ENCODE results near the gene FAM20B.
"Not testable (repeated sequence)": the region's sequence is repeated elsewhere in the genome, so short reads cannot be mapped to it uniquely, and the experiment has no call there.

Gene FAM20B

GRCh38 chr1:179025125-179025974 is at the start of gene FAM20B:
FAM20B (plus strand) TSS chr1:179025894; CDS start chr1:179043848, 17,954 bp downstream.
- DNase-seq (ENCODE audit: low read depth), result peak; percentile 88

GRCh38 chr1:178976541-178976940 is 49.2 kb upstream of the FAM20B start:
- no peak for DNase-seq (ENCODE audit: low read depth)

- no peak for DNase-seq (ENCODE audit: low read depth)
Observed at GRCh38 chr1:178986204-178986603, 39.5 kb upstream of the FAM20B start.

- not testable (repeated sequence) for DNase-seq (ENCODE audit: low read depth)
Observed at GRCh38 chr1:178988198-178988597, 37.5 kb upstream of the FAM20B start.

- no peak for DNase-seq (ENCODE audit: low read depth)
Observed at GRCh38 chr1:178993559-178993958, 32.1 kb upstream of the FAM20B start.

- DNase-seq (ENCODE audit: low read depth), result no peak
Observed at GRCh38 chr1:178997428-178997827, 28.3 kb upstream of the FAM20B start.

GRCh38 chr1:178998295-178998694 is 27.4 kb upstream of the FAM20B start:
- no peak for DNase-seq (ENCODE audit: low read depth)

GRCh38 chr1:178999061-178999460 is 26.6 kb upstream of the FAM20B start:
- no peak for DNase-seq (ENCODE audit: low read depth)

GRCh38 chr1:179001451-179001850 is 24.2 kb upstream of the FAM20B start:
- DNase-seq (ENCODE audit: low read depth), result no peak

- not testable (repeated sequence) for DNase-seq (ENCODE audit: low read depth)
Observed at GRCh38 chr1:179002064-179002463, 23.6 kb upstream of the FAM20B start.

GRCh38 chr1:179002552-179003345 is 22.9 kb upstream of the FAM20B start:
- DNase-seq (ENCODE audit: low read depth), result peak; percentile 42

GRCh38 chr1:179003512-179004066 is 22.1 kb upstream of the FAM20B start:
- no peak for DNase-seq (ENCODE audit: low read depth)

GRCh38 chr1:179007233-179007632 is 18.5 kb upstream of the FAM20B start:
- DNase-seq (ENCODE audit: low read depth), result no peak

- no peak for DNase-seq (ENCODE audit: low read depth)
Observed at GRCh38 chr1:179010671-179011070, 15.0 kb upstream of the FAM20B start.

- DNase-seq (ENCODE audit: low read depth), result no peak
Observed at GRCh38 chr1:179012038-179012437, 13.7 kb upstream of the FAM20B start.

GRCh38 chr1:179014123-179014522 is 11.6 kb upstream of the FAM20B start:
- no peak for DNase-seq (ENCODE audit: low read depth)

GRCh38 chr1:179015396-179015795 is 10.3 kb upstream of the FAM20B start:
- no peak for DNase-seq (ENCODE audit: low read depth)

GRCh38 chr1:179016706-179017382 is 8.8 kb upstream of the FAM20B start:
- DNase-seq (ENCODE audit: low read depth), result no peak

- no peak for DNase-seq (ENCODE audit: low read depth)
Observed at GRCh38 chr1:179017383-179018326, 8.0 kb upstream of the FAM20B start.

GRCh38 chr1:179021873-179022272 is 3.8 kb upstream of the FAM20B start:
- DNase-seq (ENCODE audit: low read depth), result no peak

All from activated T-helper 1 cell treated with Interleukin-2 at 50 U/mL for 16 hours (primary cell).